Endothelial cell of umbilical vein (primary cell): ENCODE measurements around the gene SLC12A7. TPM values are rescaled to one million over a fixed set of nuclear protein-coding genes. Genes with fewer than 3 reads are reported as not detected.

ENCODE experiments used
- BruUV-seq: library from RNA; stranded (reverse); fragments of 400-500 nt; replicated peaks from 2 replicates; lab custom pipeline; 2021; lab: Mats Ljungman, UMichigan
- CTCF ChIA-PET: fragments of 300-600, 350-600 bp; sonication (Branson Sonifier 250); formaldehyde crosslinking; loops from one replicate; lab custom pipeline; 2021; ENCODE audit warnings: antibody characterized with exemption, inconsistent platforms; lab: Charles Lee
- POLR2A ChIA-PET: fragments of 300-600, 350-600 bp; sonication (Branson Sonifier 250); formaldehyde crosslinking; loops from one replicate; lab custom pipeline; 2021; ENCODE audit warnings: antibody characterized with exemption, inconsistent platforms; lab: Charles Lee
- DNase-seq: peaks from one replicate; pipeline ENCODE4 v3.0.0-alpha.2; 2011; ENCODE audit warnings: low read depth, low spot score
- FAIRE-seq: peaks from 2 replicates; lab custom pipeline; 2011; peaks lifted over from hg19 to GRCh38; lab: Jason Lieb, UNC
- H2AFZ ChIP-seq: 2 replicates; pipeline ENCODE4 v1.6.0; 2012; ENCODE audit warnings: low read depth, low read length, control low read depth, inconsistent platforms
- H3K27ac ChIP-seq: 2 replicates; pipeline ENCODE4 v1.5.1; 2011; ENCODE audit warnings: low read depth, mild to moderate bottlenecking, control low read depth, low read length, moderate library complexity; ENCODE audit not compliant: insufficient read depth
- H3K27me3 ChIP-seq, 2 experiments: 2 replicates each; pipeline versions ENCODE4 v1.6.0 to v1.6.1; 2011; ENCODE audit warnings: low read length in 2 of 2, mixed read lengths in 1 of 2; ENCODE audit not compliant: control insufficient read depth in 2 of 2, insufficient read depth in 2 of 2
- H3K36me3 ChIP-seq, 2 experiments: 2 replicates in 1 of 2; 3 replicates in 1 of 2; pipeline ENCODE4 v1.5.1; 2011; ENCODE audit warnings: low read length in 2 of 2, mild to moderate bottlenecking in 1 of 2, moderate library complexity in 1 of 2; ENCODE audit not compliant: control insufficient read depth in 2 of 2, insufficient read depth in 2 of 2; ENCODE audit errors: extremely low read depth in 1 of 2
- H3K4me1 ChIP-seq: 3 replicates; pipeline ENCODE4 v1.5.1; 2011; ENCODE audit warnings: mild to moderate bottlenecking, low read length; ENCODE audit not compliant: control insufficient read depth, insufficient read depth; ENCODE audit errors: extremely low read depth
- H3K4me2 ChIP-seq: 2 replicates; pipeline ENCODE4 v1.6.1; 2011; ENCODE audit warnings: low read length, control low read depth, mixed read lengths; ENCODE audit not compliant: insufficient read depth
- H3K4me3 ChIP-seq, 3 experiments: fragments of 200-600 bp in 1 of 3; sonication (generic), shearing (Covaris generic) in 1 of 3; replicated peaks in 1 of 3; 2 replicates each; pipeline ENCODE4 v1.5.1; 2011 to 2016; ENCODE audit warnings: control low read depth in 3 of 3, low read length in 3 of 3, mild to moderate bottlenecking in 2 of 3, inconsistent platforms in 1 of 3, low read depth in 1 of 3, moderate library complexity in 1 of 3; ENCODE audit not compliant: insufficient read depth in 1 of 3
- H3K79me2 ChIP-seq: 2 replicates; pipeline ENCODE4 v1.6.0; 2012; ENCODE audit warnings: low read length, inconsistent platforms; ENCODE audit not compliant: control insufficient read depth, insufficient read depth
- H3K9ac ChIP-seq: replicated peaks from 2 replicates; pipeline ENCODE3; 2011; ENCODE audit warnings: low read length, control low read depth; ENCODE audit not compliant: insufficient read depth; ENCODE audit errors: extremely low read depth
- H3K9me1 ChIP-seq: replicated peaks from 3 replicates; pipeline ENCODE4 v1.6.0; 2011; ENCODE audit warnings: mild to moderate bottlenecking, low read length; ENCODE audit not compliant: control insufficient read depth, insufficient read depth; ENCODE audit errors: extremely low read depth
- H3K9me3 ChIP-seq: replicated peaks from 2 replicates; pipeline ENCODE4 v1.5.1; 2012; ENCODE audit warnings: low read length, inconsistent platforms; ENCODE audit not compliant: control insufficient read depth, insufficient read depth
- H4K20me1 ChIP-seq: replicated peaks from 2 replicates; pipeline ENCODE3; 2011; ENCODE audit warnings: mild to moderate bottlenecking, low read length; ENCODE audit not compliant: control insufficient read depth, insufficient read depth; ENCODE audit errors: extremely low read depth
- CTCF ChIP-seq, 2 donors: IDR thresholded peaks; 1 replicate in 1 of 2; 2 replicates in 1 of 2; pipeline ENCODE4 v1.5.1; 2011; ENCODE audit warnings: low read length in 2 of 2, mild to moderate bottlenecking in 2 of 2, moderate library complexity in 2 of 2, control low read depth in 1 of 2, inconsistent platforms in 1 of 2, low read depth in 1 of 2; ENCODE audit not compliant: insufficient read depth in 1 of 2; ENCODE audit errors: extremely low read depth in 1 of 2
- EZH2 ChIP-seq: IDR thresholded peaks from 2 replicates; pipeline ENCODE4 v1.6.1; 2012; ENCODE audit warnings: borderline replicate concordance, low read depth, mild to moderate bottlenecking, moderate library complexity, low read length, inconsistent platforms; ENCODE audit not compliant: severe bottlenecking
- FOS ChIP-seq: IDR thresholded peaks from 2 replicates; pipeline ENCODE4 v1.6.1; 2011; ENCODE audit warnings: mild to moderate bottlenecking, low read length, moderate library complexity, borderline replicate concordance; ENCODE audit not compliant: insufficient read depth
- GATA2 ChIP-seq: IDR thresholded peaks from 2 replicates; pipeline ENCODE4 v1.7.0; 2011; ENCODE audit warnings: low read depth, mild to moderate bottlenecking, moderate library complexity, mixed read lengths, low read length; ENCODE audit not compliant: insufficient read length, insufficient read depth
- JUN ChIP-seq: IDR thresholded peaks from 2 replicates; pipeline ENCODE4 v1.6.1; 2011; ENCODE audit warnings: borderline replicate concordance, low read depth; ENCODE audit not compliant: insufficient read length, insufficient read depth
- MYC ChIP-seq: IDR thresholded peaks from one replicate; pipeline ENCODE4 v1.6.1; 2011; ENCODE audit warnings: mild to moderate bottlenecking, low read depth, low read length
- POLR2A ChIP-seq: IDR thresholded peaks from 2 replicates; pipeline ENCODE4 v1.6.1; 2012; ENCODE audit warnings: low read depth, mild to moderate bottlenecking, control low read depth, low read length
- POLR2AphosphoS5 ChIP-seq: IDR thresholded peaks from 2 replicates; pipeline ENCODE4 v1.6.1; 2012; ENCODE audit warnings: low read depth, mild to moderate bottlenecking, control low read depth, low read length, moderate library complexity; ENCODE audit not compliant: insufficient read depth
- dilution Hi-C: fragments of 300-500 bp; cut with MboI; formaldehyde crosslinking; loops from one replicate; pipeline ENCODE4 v1.15.0; 2019; ENCODE audit warnings: low sequenced_read_pairs; ENCODE audit not compliant: extremely low pct_ligation_motif_present
- intact Hi-C: fragments of 100-400 bp; cut with micrococcal nuclease; formaldehyde crosslinking; loops from one replicate; pipeline ENCODE4 v1.10.0; 2022
- polyA plus RNA-seq, 4 experiments: library from polyadenylated mRNA; depleted of rRNA in 3 of 4; stranded (reverse) in 3 of 4; unstranded in 1 of 4; fragments of >200 nt; gene quantifications; 2 replicates each; pipeline versions ENCODE4 v1.2.1 to v1.2.3, GENCODE V29; 2011 to 2012; ENCODE audit warnings: missing spikeins in 1 of 4
- total RNA-seq: library from RNA; stranded (reverse); gene quantifications from 2 replicates; pipeline ENCODE4 v1.2.3, GENCODE V29; 2021
- TF ChIP-seq, protein P1 (sequence below): IDR thresholded peaks from 2 replicates; pipeline ENCODE4 v1.6.1; 2011; ENCODE audit not compliant: insufficient read depth, insufficient read length

SLC12A7 gene
- total and polyA plus RNA-seq, 2 donors (not counting 3 experiments of a cell fraction or from before 2014, with no cell fraction given), result 16.4 to 38.8 TPM

GRCh38 chr5:1121891-1122290 lies 10.0 kb upstream of the SLC12A7 start:
- Histone ChIP-seq H2AFZ (no peak overlapping the region), H3K4me1 (no peaks in the 10 kb centered on the region), H3K9me3 (no peaks in the 10 kb centered on the region), H3K4me2 (no peak overlapping the region), H3K27me3 (no peaks in the 10 kb centered on the region), H3K36me3 (no peaks in the 10 kb centered on the region), H3K4me3 (no peak overlapping the region), H3K27ac (no peak overlapping the region), H3K9ac (no peak overlapping the region), H3K79me2 (no peaks in the 10 kb centered on the region), H3K9me1 (no peaks in the 10 kb centered on the region), H4K20me1 (no peaks in the 10 kb centered on the region)
- no TSS peak for BruUV-seq
- CTCF ChIA-PET, result no interaction called here
- TF ChIP-seq JUN (no peak), MYC (no peak), CTCF (IDR thresholded peaks at IDR 0.05; ENCODE audit: extremely low read depth in 1 of 2, insufficient read depth in 1 of 2, low read depth in 1 of 2, low read length in 2 of 2) (no peak), POLR2AphosphoS5 (no peak), GATA2 (no peak)
- no peak for FAIRE-seq
- DNase-seq, result no peak
- POLR2A ChIA-PET, result no interaction called here
- dilution Hi-C loops, result no loop called here
- intact Hi-C loops, result no loop called here

- Histone ChIP-seq H3K4me2 (no peak overlapping the region), H4K20me1 (no peaks in the 10 kb centered on the region), H3K9me1 (no peaks in the 10 kb centered on the region), H3K4me1 (no peaks in the 10 kb centered on the region), H3K9ac (no peak overlapping the region), H3K4me3 (no peak overlapping the region), H3K36me3 (no peaks in the 10 kb centered on the region), H3K27ac (no peak overlapping the region), H3K27me3 (no peaks in the 10 kb centered on the region), H2AFZ (no peak overlapping the region), H3K9me3 (no peaks in the 10 kb centered on the region), H3K79me2 (no peaks in the 10 kb centered on the region)
- no peak for TF ChIP-seq POLR2AphosphoS5
- TF ChIP-seq MYC, result no peak
- TF ChIP-seq, protein P1, sequence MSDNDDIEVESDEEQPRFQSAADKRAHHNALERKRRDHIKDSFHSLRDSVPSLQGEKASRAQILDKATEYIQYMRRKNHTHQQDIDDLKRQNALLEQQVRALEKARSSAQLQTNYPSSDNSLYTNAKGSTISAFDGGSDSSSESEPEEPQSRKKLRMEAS, result no peak
- TF ChIP-seq JUN, result no peak
- no peak for TF ChIP-seq POLR2A
- no peak for TF ChIP-seq EZH2
- TF ChIP-seq CTCF (IDR thresholded peaks at IDR 0.05; ENCODE audit: extremely low read depth in 1 of 2, insufficient read depth in 1 of 2, low read depth in 1 of 2, low read length in 2 of 2), result no peak
- TF ChIP-seq FOS, result no peak
- TF ChIP-seq GATA2, result no peak
- dilution Hi-C loops (no loop called here), intact Hi-C loops (no loop called here)
- CTCF ChIA-PET, result interaction anchor here (0.8 to 1.0 kb wide), 2 partner anchors 10 to 20 kb away, joined by 3 to 4 read pairs; no protein-coding TSS in a partner anchor
- no peak for FAIRE-seq
- DNase-seq, result no peak
- POLR2A ChIA-PET, result no interaction called here
- BruUV-seq, result no TSS peak
Observed at GRCh38 chr5:1121044-1121443, 9.2 kb upstream of the SLC12A7 start.
